GM10248 (cell line): ENCODE data around the gene UGT3A2.
"Not testable (repeated sequence)": the region's sequence is repeated elsewhere in the genome, so short reads cannot be mapped to it uniquely, and the experiment has no call there.

Experiments used
- CTCF ChIA-PET: fragments of 300-600 bp; sonication (Branson Sonifier 250); formaldehyde crosslinking; extraction: SDS; loops from one replicate; lab custom pipeline; 2021; ENCODE audit warnings: antibody characterized with exemption; lab: Yijun Ruan, JAX
- POLR2A ChIA-PET: fragments of 350-650 bp; sonication (Branson Sonifier 250); formaldehyde crosslinking; extraction: SDS; loops from one replicate; lab custom pipeline; 2020; ENCODE audit warnings: antibody characterized with exemption; lab: Yijun Ruan, JAX
- DNase-seq: peaks from one replicate; pipeline ENCODE4 v3.0.0; 2012; ENCODE audit errors: extremely low spot score
- CTCF ChIP-seq: IDR thresholded peaks from 2 replicates; pipeline ENCODE4 v1.5.1; 2012; ENCODE audit warnings: mild to moderate bottlenecking, low read depth; ENCODE audit errors: extremely low read depth, missing control alignments, control extremely low read depth

The UGT3A2 gene

GRCh38 chr5:36031223-36031622, 35.5 kb downstream of the UGT3A2 start:
- no peak for DNase-seq
- TF ChIP-seq CTCF: no peak
- ChIA-PET CTCF (no interaction called here), POLR2A (no interaction called here)

GRCh38 chr5:36029914-36030313, 36.8 kb downstream of the UGT3A2 start:
- DNase-seq: no peak
- no peak for TF ChIP-seq CTCF
- ChIA-PET CTCF (no interaction called here), POLR2A (no interaction called here)

GRCh38 chr5:36028816-36029465, 37.7 kb downstream of the UGT3A2 start:
- ChIA-PET CTCF (interaction anchor here (0.6 kb wide), 1 partner anchor 609 kb away, joined by 3 read pairs; no protein-coding TSS in a partner anchor), POLR2A (no interaction called here)
- TF ChIP-seq CTCF: no peak
- no peak for DNase-seq

GRCh38 chr5:36027711-36028110, 39.0 kb downstream of the UGT3A2 start:
- no peak for DNase-seq
- TF ChIP-seq CTCF: no peak
- POLR2A ChIA-PET: no interaction called here

GRCh38 chr5:36026706-36027465, 39.8 kb downstream of the UGT3A2 start:
- no peak for TF ChIP-seq CTCF
- ChIA-PET POLR2A (no interaction called here), CTCF (no interaction called here)
- no peak for DNase-seq

More at GRCh38 chr5:36027711-36028110, 39.0 kb downstream of the UGT3A2 start:
- CTCF ChIA-PET: no interaction called here

GRCh38 chr5:36022246-36022645, 44.4 kb downstream of the UGT3A2 start:
- DNase-seq, CTCF ChIA-PET, POLR2A ChIA-PET: not testable (repeated sequence)

- DNase-seq, CTCF ChIA-PET, POLR2A ChIA-PET: not testable (repeated sequence)
Measured at GRCh38 chr5:36019584-36019983, 47.1 kb downstream of the UGT3A2 start.
